Fibroblast of villous mesenchyme (primary cell): Measurements from ENCODE around the gene ZP3. TPM values are rescaled to one million over a fixed set of nuclear protein-coding genes. Genes with fewer than 3 reads are reported as not detected.
"Not testable (repeated sequence)": the region's sequence is repeated elsewhere in the genome, so short reads cannot be mapped to it uniquely, and the experiment has no call there.

Experiments
- DNase-seq: peaks from one replicate; pipeline ENCODE4 v3.0.0-alpha.2; 2010; ENCODE audit warnings: low read depth
- H3K4me3 ChIP-seq: 2 replicates; pipeline ENCODE4 v1.5.1; 2011; ENCODE audit warnings: low read depth, mild to moderate bottlenecking, low read length
- CTCF ChIP-seq: IDR thresholded peaks from 2 replicates; pipeline ENCODE4 v1.5.1; 2012; ENCODE audit warnings: low read depth, mild to moderate bottlenecking, low read length; ENCODE audit not compliant: insufficient read depth
- total RNA-seq: library from RNA; depleted of rRNA; stranded (reverse); fragments of >200 nt; gene quantifications from 2 replicates; pipeline ENCODE4 v1.2.3, GENCODE V29; 2012

ZP3 gene
- total RNA-seq, 1 donor: 0.86 TPM

GRCh38 chr7:76386691-76387260, 38.0 kb upstream of the ZP3 start:
- H3K4me3 ChIP-seq: no peak overlapping the region
- no peak for DNase-seq
- TF ChIP-seq CTCF: no peak

- not testable (repeated sequence) for DNase-seq, H3K4me3 ChIP-seq
Measured at GRCh38 chr7:76387789-76388188, 37.0 kb upstream of the ZP3 start.

GRCh38 chr7:76390092-76390491, 34.7 kb upstream of the ZP3 start:
- no peak for DNase-seq
- no peak overlapping the region for H3K4me3 ChIP-seq
- TF ChIP-seq CTCF: no peak

GRCh38 chr7:76392531-76393115, 32.1 kb upstream of the ZP3 start:
- DNase-seq: no peak
- peak overlapping the region; percentile 35 for H3K4me3 ChIP-seq
- TF ChIP-seq CTCF: no peak

GRCh38 chr7:76393116-76394031, 31.4 kb upstream of the ZP3 start:
- TF ChIP-seq CTCF: peak; percentile 2
- peak; percentile 84 for DNase-seq
- H3K4me3 ChIP-seq: peak overlapping the region; percentile 60

- peak; percentile 52 for DNase-seq
- TF ChIP-seq CTCF: no peak
- no peak overlapping the region for H3K4me3 ChIP-seq
Measured at GRCh38 chr7:76394957-76395356, 29.8 kb upstream of the ZP3 start.

GRCh38 chr7:76395605-76395964, 29.2 kb upstream of the ZP3 start:
- H3K4me3 ChIP-seq, DNase-seq: not testable (repeated sequence)
